HepG2 (cell line): ENCODE measurements around the gene TOR4A. TPM values are rescaled to one million over a fixed set of nuclear protein-coding genes. Genes with fewer than 3 reads are reported as not detected.

Experiments used
- CHD2 ChIP-seq: IDR thresholded peaks from 2 replicates; pipeline ENCODE4 v1.6.1; 2011; ENCODE audit warnings: low read depth, low read length, improper control_type of control experiment
- ETV5 ChIP-seq: IDR thresholded peaks from 2 replicates; pipeline ENCODE4 v1.6.1; 2018; ENCODE audit warnings: missing biosample characterization, missing genetic modification reagents, inconsistent platforms, borderline replicate concordance
- GLMP ChIP-seq: sonication (generic); formaldehyde crosslinking; IDR thresholded peaks from 2 replicates; pipeline ENCODE4 v1.9.0; 2021; ENCODE audit warnings: missing genetic modification reagents, mild to moderate bottlenecking, borderline replicate concordance
- HMGXB3 ChIP-seq: sonication (generic); formaldehyde crosslinking; IDR thresholded peaks from 2 replicates; pipeline ENCODE4 v1.4.0; 2020; ENCODE audit warnings: missing genetic modification reagents, borderline replicate concordance
- HNRNPL ChIP-seq: fragments of 200-400 bp; formaldehyde crosslinking; IDR thresholded peaks from 2 replicates; pipeline ENCODE4 v1.6.1; 2017; ENCODE audit warnings: mild to moderate bottlenecking, low read depth, low read length
- HOXA9 ChIP-seq: sonication (generic); formaldehyde crosslinking; IDR thresholded peaks from 2 replicates; pipeline ENCODE4 v1.8.1; 2022; ENCODE audit warnings: missing genetic modification reagents, mild to moderate bottlenecking, moderate library complexity, borderline replicate concordance
- MEIS2 ChIP-seq: sonication (generic); formaldehyde crosslinking; IDR thresholded peaks from 2 replicates; pipeline ENCODE4 v1.9.0; 2021; ENCODE audit warnings: mild to moderate bottlenecking, missing genetic modification reagents
- NCOA1 ChIP-seq: sonication (generic); formaldehyde crosslinking; IDR thresholded peaks from 2 replicates; pipeline ENCODE4 v1.9.0; 2021; ENCODE audit warnings: missing genetic modification reagents
- POGK ChIP-seq: sonication (generic); formaldehyde crosslinking; conservative IDR thresholded peaks from 2 replicates; pipeline ENCODE4 v1.8.0; 2022; ENCODE audit warnings: mild to moderate bottlenecking, moderate library complexity, missing genetic modification reagents
- REST ChIP-seq, 2 experiments: IDR thresholded peaks; 2 replicates each; pipeline ENCODE4 v1.6.1; 2011 to 2012; ENCODE audit warnings: low read length in 2 of 2, borderline replicate concordance in 1 of 2, low read depth in 1 of 2, mild to moderate bottlenecking in 1 of 2, moderate library complexity in 1 of 2
- SOX13 ChIP-seq, 3 experiments: fragments of 450-650 bp in 1 of 3; sonication (generic) in 1 of 3; formaldehyde crosslinking in 1 of 3; IDR thresholded peaks in 2 of 3; conservative IDR thresholded peaks in 1 of 3; 2 replicates each; pipeline versions ENCODE4 v1.5.0 to v1.6.1; 2016 to 2020; ENCODE audit warnings: antibody characterized with exemption in 1 of 3, mild to moderate bottlenecking in 1 of 3, missing compliant biosample characterization in 1 of 3, missing genetic modification reagents in 1 of 3, moderate library complexity in 1 of 3
- ZBTB1 ChIP-seq: sonication (generic); formaldehyde crosslinking; IDR thresholded peaks from 2 replicates; pipeline ENCODE4 v1.4.0; 2020; ENCODE audit warnings: missing genetic modification reagents, borderline replicate concordance
- ZC3H4 ChIP-seq: sonication (generic); formaldehyde crosslinking; IDR thresholded peaks from 2 replicates; pipeline ENCODE4 v1.4.0; 2020; ENCODE audit warnings: missing genetic modification reagents, borderline replicate concordance
- ZNF580 ChIP-seq: IDR thresholded peaks from 2 replicates; pipeline ENCODE4 v1.6.1; 2016; ENCODE audit warnings: low read depth, borderline replicate concordance
- ZNF619 ChIP-seq: sonication (generic); formaldehyde crosslinking; IDR thresholded peaks from 2 replicates; pipeline ENCODE4 v1.4.0; 2020; ENCODE audit warnings: mild to moderate bottlenecking, missing genetic modification reagents
- polyA plus RNA-seq, 8 experiments: library from polyadenylated mRNA; depleted of rRNA in 3 of 8; stranded (reverse) in 7 of 8; unstranded in 1 of 8; fragments of >200 nt; fragmentation: Illumina TruSeq in 4 of 8; extraction: Trizol in 4 of 8; gene quantifications; 2 replicates each; pipeline versions ENCODE4 v1.2.1 to v1.2.3, GENCODE V29; 2011 to 2016; ENCODE audit warnings: low read depth in 4 of 8, missing spikeins in 1 of 8, mixed read lengths in 1 of 8; ENCODE audit not compliant: insufficient read depth in 1 of 8
- total RNA-seq, 5 experiments: library from RNA; depleted of rRNA; stranded (reverse); fragments of >200 nt; fragmentation: Illumina TruSeq; extraction: Trizol; gene quantifications; 2 replicates each; pipeline ENCODE4 v1.2.3, GENCODE V29; 2016; ENCODE audit warnings: low read depth in 1 of 5

The TOR4A gene
- total and polyA plus RNA-seq, 2 of the 13 experiments (the other 11 are each of a cell fraction or from before 2014, with no cell fraction given): 11.1 to 14.2 TPM

GRCh38 chr9:137240841-137241489, 36.6 kb upstream of the TOR4A start, which contains the start of gene TUBB4B (continued):
- peak; percentile 80; the same call in 1 of the 2 replicates for TF ChIP-seq HNRNPL
- TF ChIP-seq ETV5 (CRISPR knock-in tag): peak; percentile 31; the same call in 1 of the 2 replicates
- peak; percentile 3; the same call in 1 of the 2 replicates for TF ChIP-seq POGK (CRISPR knock-in tag)
- peak; percentile 65; the same call in 1 of the 2 replicates for TF ChIP-seq ZC3H4 (CRISPR knock-in tag)
- TF ChIP-seq GLMP: no peak
- peak; percentile 81 for TF ChIP-seq CHD2
- peak; percentile 88; the same call in 1 of the 2 replicates for TF ChIP-seq MEIS2 (CRISPR knock-in tag)
- 0 out of 2 replicates have a peak, but pooled peaks have one; percentile 54 for TF ChIP-seq ZNF580
- peak; percentile 81 for TF ChIP-seq HMGXB3 (CRISPR knock-in tag)
- TF ChIP-seq HOXA9 (CRISPR knock-in tag): 0 out of 2 replicates have a peak, but pooled peaks have one; percentile 45
- 0 out of 2 replicates have a peak, but pooled peaks have one; percentile 20 for TF ChIP-seq NCOA1 (CRISPR knock-in tag)
- peak; percentile 62; the same call in 1 of the 2 replicates for TF ChIP-seq SOX13 (IDR thresholded peaks at IDR 0.05)
- peak in 1 of 2 experiments; percentile 37; a peak in 1 of 4 replicates for TF ChIP-seq SOX13 (CRISPR knock-in tag; conservative IDR thresholded peaks at IDR 0.05 in 1 of 2, IDR thresholded peaks at IDR 0.05 in 1 of 2)
- TF ChIP-seq ZNF619 (CRISPR knock-in tag): no peak
- peak in 1 of 2 experiments; percentile 77; a peak in 1 of 4 replicates for TF ChIP-seq REST (IDR thresholded peaks at IDR 0.05; ENCODE audit: borderline replicate concordance in 1 of 2, low read depth in 1 of 2, low read length in 2 of 2)
- peak; percentile 87; the same call in 1 of the 2 replicates for TF ChIP-seq ZBTB1
